ENCODE measurements around the gene CAMTA1. TPM values are rescaled to one million over a fixed set of nuclear protein-coding genes. Genes with fewer than 3 reads are reported as not detected.

CAMTA1 gene
- total RNA-seq, 2 experiments from 2014 or later: 43.3 to 46.0 TPM

GRCh38 chr1:7313081-7313546, 527.9 kb downstream of the CAMTA1 start:
- ATAC-seq (no peak), DNase-seq (no peak)
- Mint-ChIP-seq H3K4me3 (no peak overlapping the region), H3K27me3 (ENCODE audit: low read depth) (no peaks in the 10 kb centered on the region), H3K9me3 (ENCODE audit: insufficient read depth) (peaks cover 2% of the 10 kb centered on the region), H3K36me3 (ENCODE audit: low read depth) (no peaks in the 10 kb centered on the region), H3K4me1 (ENCODE audit: low read depth) (no peaks in the 10 kb centered on the region), H3K27ac (no peak overlapping the region)
- ChIA-PET POLR2A (no interaction called here), CTCF (no interaction called here)

- Mint-ChIP-seq H3K27ac (no peak overlapping the region), H3K4me3 (no peak overlapping the region), H3K36me3 (ENCODE audit: low read depth) (no peaks in the 10 kb centered on the region), H3K4me1 (ENCODE audit: low read depth) (no peaks in the 10 kb centered on the region), H3K27me3 (ENCODE audit: low read depth) (no peaks in the 10 kb centered on the region), H3K9me3 (ENCODE audit: insufficient read depth) (no peaks in the 10 kb centered on the region)
- ChIA-PET CTCF (no interaction called here), POLR2A (no interaction called here)
- no peak for ATAC-seq
- peak; percentile 2 for DNase-seq
Measured at GRCh38 chr1:7313826-7314225, 528.6 kb downstream of the CAMTA1 start.

- H3K27ac Mint-ChIP-seq: no peak overlapping the region
- ATAC-seq: no peak
- H3K36me3 Mint-ChIP-seq (ENCODE audit: low read depth): no peaks in the 10 kb centered on the region
- no peak overlapping the region for H3K4me3 Mint-ChIP-seq
- CTCF ChIA-PET: no interaction called here
- POLR2A ChIA-PET: no interaction called here
- peaks cover 2% of the 10 kb centered on the region for H3K27me3 Mint-ChIP-seq (ENCODE audit: low read depth)
- DNase-seq: no peak
- no peaks in the 10 kb centered on the region for H3K4me1 Mint-ChIP-seq (ENCODE audit: low read depth)
- no peaks in the 10 kb centered on the region for H3K9me3 Mint-ChIP-seq (ENCODE audit: insufficient read depth)
Measured at GRCh38 chr1:7315316-7315715, 530.1 kb downstream of the CAMTA1 start.

GRCh38 chr1:7315946-7316345, 530.7 kb downstream of the CAMTA1 start:
- H3K4me1 Mint-ChIP-seq (ENCODE audit: low read depth): no peaks in the 10 kb centered on the region
- H3K4me3 Mint-ChIP-seq: no peak overlapping the region
- ATAC-seq: no peak
- H3K9me3 Mint-ChIP-seq (ENCODE audit: insufficient read depth): no peaks in the 10 kb centered on the region
- H3K27me3 Mint-ChIP-seq (ENCODE audit: low read depth): peaks cover 2% of the 10 kb centered on the region
- DNase-seq: no peak
- H3K27ac Mint-ChIP-seq: no peak overlapping the region
- H3K36me3 Mint-ChIP-seq (ENCODE audit: low read depth): no peaks in the 10 kb centered on the region
- POLR2A ChIA-PET: no interaction called here
- CTCF ChIA-PET: no interaction called here

- ATAC-seq (no peak), DNase-seq (no peak)
- Mint-ChIP-seq H3K9me3 (ENCODE audit: insufficient read depth) (no peaks in the 10 kb centered on the region), H3K27me3 (ENCODE audit: low read depth) (peaks cover 2% of the 10 kb centered on the region), H3K36me3 (ENCODE audit: low read depth) (no peaks in the 10 kb centered on the region), H3K4me1 (ENCODE audit: low read depth) (no peaks in the 10 kb centered on the region), H3K27ac (no peak overlapping the region), H3K4me3 (no peak overlapping the region)
- ChIA-PET POLR2A (no interaction called here), CTCF (no interaction called here)
Measured at GRCh38 chr1:7317888-7318287, 532.6 kb downstream of the CAMTA1 start.

- Mint-ChIP-seq H3K4me1 (ENCODE audit: low read depth) (no peaks in the 10 kb centered on the region), H3K36me3 (ENCODE audit: low read depth) (no peaks in the 10 kb centered on the region), H3K27ac (no peak overlapping the region), H3K9me3 (ENCODE audit: insufficient read depth) (no peaks in the 10 kb centered on the region), H3K27me3 (ENCODE audit: low read depth) (peaks cover 2% of the 10 kb centered on the region), H3K4me3 (no peak overlapping the region)
- CTCF ChIA-PET: no interaction called here
- POLR2A ChIA-PET: no interaction called here
- ATAC-seq (no peak), DNase-seq (peak; percentile 1)
Measured at GRCh38 chr1:7319196-7319595, 533.9 kb downstream of the CAMTA1 start.

GRCh38 chr1:7320661-7321060, 535.4 kb downstream of the CAMTA1 start:
- ATAC-seq (no peak), DNase-seq (peak; percentile 1)
- no peak overlapping the region for H3K4me3 Mint-ChIP-seq
- H3K27me3 Mint-ChIP-seq (ENCODE audit: low read depth): peaks cover 2% of the 10 kb centered on the region
- ChIA-PET CTCF (no interaction called here), POLR2A (no interaction called here)
- no peak overlapping the region for H3K27ac Mint-ChIP-seq
- no peaks in the 10 kb centered on the region for H3K4me1 Mint-ChIP-seq (ENCODE audit: low read depth)
- H3K9me3 Mint-ChIP-seq (ENCODE audit: insufficient read depth): no peaks in the 10 kb centered on the region
- no peaks in the 10 kb centered on the region for H3K36me3 Mint-ChIP-seq (ENCODE audit: low read depth)

GRCh38 chr1:7322283-7322785, 537.1 kb downstream of the CAMTA1 start:
- Mint-ChIP-seq H3K4me3 (no peak overlapping the region), H3K4me1 (ENCODE audit: low read depth) (no peaks in the 10 kb centered on the region), H3K9me3 (ENCODE audit: insufficient read depth) (no peaks in the 10 kb centered on the region), H3K27ac (no peak overlapping the region), H3K36me3 (ENCODE audit: low read depth) (no peaks in the 10 kb centered on the region), H3K27me3 (ENCODE audit: low read depth) (peaks cover 5% of the 10 kb centered on the region)
- no peak for ATAC-seq
- peak; percentile 9 for DNase-seq
- POLR2A ChIA-PET: no interaction called here
- CTCF ChIA-PET: no interaction called here

GRCh38 chr1:7322912-7323311, 537.7 kb downstream of the CAMTA1 start:
- Mint-ChIP-seq H3K27ac (no peak overlapping the region), H3K4me1 (ENCODE audit: low read depth) (no peaks in the 10 kb centered on the region), H3K36me3 (ENCODE audit: low read depth) (no peaks in the 10 kb centered on the region), H3K4me3 (no peak overlapping the region), H3K27me3 (ENCODE audit: low read depth) (peaks cover 6% of the 10 kb centered on the region), H3K9me3 (ENCODE audit: insufficient read depth) (no peaks in the 10 kb centered on the region)
- POLR2A ChIA-PET: no interaction called here
- no peak for DNase-seq
- ATAC-seq: no peak
- CTCF ChIA-PET: no interaction called here

- POLR2A ChIA-PET: no interaction called here
- Mint-ChIP-seq H3K9me3 (ENCODE audit: insufficient read depth) (no peaks in the 10 kb centered on the region), H3K4me3 (no peak overlapping the region), H3K4me1 (ENCODE audit: low read depth) (no peaks in the 10 kb centered on the region), H3K36me3 (ENCODE audit: low read depth) (no peaks in the 10 kb centered on the region), H3K27ac (no peak overlapping the region), H3K27me3 (ENCODE audit: low read depth) (peaks cover 5% of the 10 kb centered on the region)
- ATAC-seq: no peak
- CTCF ChIA-PET: no interaction called here
- DNase-seq: no peak
Measured at GRCh38 chr1:7325254-7325653, 540.0 kb downstream of the CAMTA1 start.

GRCh38 chr1:7326366-7326765, 541.1 kb downstream of the CAMTA1 start:
- no peak overlapping the region for H3K27ac Mint-ChIP-seq
- H3K36me3 Mint-ChIP-seq (ENCODE audit: low read depth): no peaks in the 10 kb centered on the region
- POLR2A ChIA-PET: no interaction called here
- H3K9me3 Mint-ChIP-seq (ENCODE audit: insufficient read depth): no peaks in the 10 kb centered on the region
- no peak for ATAC-seq
- no peaks in the 10 kb centered on the region for H3K4me1 Mint-ChIP-seq (ENCODE audit: low read depth)
- CTCF ChIA-PET: no interaction called here
- peaks cover 5% of the 10 kb centered on the region for H3K27me3 Mint-ChIP-seq (ENCODE audit: low read depth)
- H3K4me3 Mint-ChIP-seq: no peak overlapping the region
- peak; percentile 1 for DNase-seq

- POLR2A ChIA-PET: no interaction called here
- H3K9me3 Mint-ChIP-seq (ENCODE audit: insufficient read depth): no peaks in the 10 kb centered on the region
- H3K36me3 Mint-ChIP-seq (ENCODE audit: low read depth): no peaks in the 10 kb centered on the region
- CTCF ChIA-PET: no interaction called here
- no peak overlapping the region for H3K27ac Mint-ChIP-seq
- ATAC-seq: no peak
- no peak overlapping the region for H3K4me3 Mint-ChIP-seq
- DNase-seq: no peak
- peaks cover 5% of the 10 kb centered on the region for H3K27me3 Mint-ChIP-seq (ENCODE audit: low read depth)
- H3K4me1 Mint-ChIP-seq (ENCODE audit: low read depth): no peaks in the 10 kb centered on the region
Measured at GRCh38 chr1:7327849-7328248, 542.6 kb downstream of the CAMTA1 start.

GRCh38 chr1:7329868-7330615, 544.8 kb downstream of the CAMTA1 start:
- Mint-ChIP-seq H3K27ac (no peak overlapping the region), H3K4me3 (no peak overlapping the region), H3K9me3 (ENCODE audit: insufficient read depth) (no peaks in the 10 kb centered on the region), H3K27me3 (ENCODE audit: low read depth) (peaks cover 5% of the 10 kb centered on the region), H3K4me1 (ENCODE audit: low read depth) (no peaks in the 10 kb centered on the region), H3K36me3 (ENCODE audit: low read depth) (no peaks in the 10 kb centered on the region)
- POLR2A ChIA-PET: no interaction called here
- DNase-seq: peak; percentile 5
- ATAC-seq: no peak
- CTCF ChIA-PET: no interaction called here
